Mesodermal cell (in vitro differentiated cells): Measurements from ENCODE around the gene SETSIP. TPM values are rescaled to one million over a fixed set of nuclear protein-coding genes. Genes with fewer than 3 reads are reported as not detected.

Experiments
- H3K27ac ChIP-seq: 2 replicates; pipeline ENCODE4 v1.7.0; 2013; ENCODE audit warnings: mild to moderate bottlenecking, low read depth, low read length, moderate library complexity; ENCODE audit not compliant: severe bottlenecking
- H3K36me3 ChIP-seq: 2 replicates; pipeline ENCODE4 v1.7.1; 2013; ENCODE audit warnings: mild to moderate bottlenecking, low read length, moderate library complexity; ENCODE audit not compliant: control insufficient read depth, insufficient read depth
- H3K4me1 ChIP-seq: one replicate; pipeline ENCODE4 v1.7.1; 2013; ENCODE audit warnings: mild to moderate bottlenecking, low read length; ENCODE audit not compliant: insufficient read depth, control insufficient read depth, poor library complexity, severe bottlenecking
- H3K4me3 ChIP-seq: 2 replicates; pipeline ENCODE4 v1.7.0; 2013; ENCODE audit warnings: low read length, control low read depth, mild to moderate bottlenecking; ENCODE audit not compliant: insufficient read depth, poor library complexity, severe bottlenecking; ENCODE audit errors: extremely low read depth
- H3K9me3 ChIP-seq: 2 replicates; pipeline ENCODE4 v1.7.1; 2013; ENCODE audit warnings: mild to moderate bottlenecking, low read length, moderate library complexity; ENCODE audit not compliant: control insufficient read depth
- WGBS, 2 experiments: methylation state at CpG; one replicate each; pipeline ENCODE4 v1.1.5; 2013; ENCODE audit warnings: missing lambda C conversion rate in 2 of 2; ENCODE audit not compliant: insufficient coverage in 2 of 2; 5-methylcytosine and 5-hydroxymethylcytosine counted together
- polyA plus RNA-seq, 2 experiments: library from polyadenylated mRNA; stranded (reverse); fragments of 50-300 nt; gene quantifications; one replicate each; pipeline ENCODE4 v1.2.3, GENCODE V29; 2013

SETSIP gene, protein sequence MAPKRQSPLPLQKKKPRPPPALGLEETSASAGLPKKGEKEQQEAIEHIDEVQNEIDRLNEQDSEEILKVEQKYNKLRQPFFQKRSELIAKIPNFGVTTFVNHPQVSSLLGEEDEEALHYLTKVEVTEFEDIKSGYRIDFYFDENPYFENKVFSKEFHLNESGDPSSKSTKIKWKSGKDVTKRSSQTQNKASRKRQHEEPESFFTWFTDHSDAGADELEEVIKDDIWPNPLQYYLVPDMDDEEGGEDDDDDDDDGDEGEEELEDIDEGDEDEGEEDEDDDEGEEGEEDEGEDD
- polyA plus RNA-seq (2013, experiment 1 of 2): not detected
- not detected for polyA plus RNA-seq (2013, experiment 2 of 2)

GRCh38 chr1:92075311-92075710 lies at the start of gene SETSIP:
Gene SETSIP (minus strand): TSS chr1:92075411. CDS start chr1:92075411, 0 bp downstream.
- Histone ChIP-seq H3K36me3 (no peaks in the 10 kb centered on the region), H3K4me3 (no peak within 1 kb of the TSS), H3K27ac (no peak within 1 kb of the TSS), H3K9me3 (no peaks in the 10 kb centered on the region), H3K4me1 (peaks cover 2% of the 10 kb centered on the region)
- WGBS, 2 experiments: 100% methylated on average over 1 of the region's 3 CpGs

- 67 to 73% methylated on average over 2 to 3 of the region's 3 CpGs for WGBS, 2 experiments
- Histone ChIP-seq H3K4me3 (no peak overlapping the region), H3K9me3 (no peaks in the 10 kb centered on the region), H3K27ac (peak overlapping the region; percentile 26), H3K4me1 (peaks cover 13% of the 10 kb centered on the region), H3K36me3 (no peaks in the 10 kb centered on the region)
Observed at GRCh38 chr1:92123868-92124267, 48.7 kb upstream of the SETSIP start.

- H3K36me3 ChIP-seq: no peaks in the 10 kb centered on the region
- H3K4me1 ChIP-seq: peaks cover 1% of the 10 kb centered on the region
- no peak overlapping the region for H3K4me3 ChIP-seq
- H3K27ac ChIP-seq: no peak overlapping the region
- no peaks in the 10 kb centered on the region for H3K9me3 ChIP-seq
- WGBS, 2 experiments: no CpG with 5 or more reads among the region's 3 CpGs
Observed at GRCh38 chr1:92118826-92119225, 43.6 kb upstream of the SETSIP start.

DNA sequence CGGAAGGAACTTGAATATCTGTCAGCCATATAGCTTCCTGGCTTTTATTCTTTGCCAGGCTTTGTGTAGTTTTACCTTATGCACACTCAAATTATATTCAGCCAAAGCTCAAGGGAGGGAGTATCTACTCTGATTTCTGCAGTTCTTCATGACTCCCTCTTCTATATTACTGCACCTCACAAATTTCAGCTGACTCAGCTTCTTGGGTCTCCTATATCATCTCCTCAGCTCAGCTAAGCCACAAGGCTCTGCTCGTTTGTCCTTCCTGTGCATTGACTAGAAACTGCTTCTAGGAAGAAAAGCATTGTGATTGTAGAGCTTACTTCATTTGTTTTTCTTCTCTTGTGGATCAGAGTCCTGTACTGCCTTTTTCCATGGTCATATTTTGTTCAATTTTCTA lies 42.3 kb upstream of the SETSIP start:
- Histone ChIP-seq H3K36me3 (no peaks in the 10 kb centered on the region), H3K4me1 (no peaks in the 10 kb centered on the region), H3K9me3 (no peaks in the 10 kb centered on the region), H3K27ac (no peak overlapping the region), H3K4me3 (no peak overlapping the region)
- 86% methylated on average over 1 of the region's 2 CpGs; no CpG with 5 or more reads in 1 of the 2 experiments for WGBS, 2 experiments

GRCh38 chr1:92108631-92109030 lies 33.4 kb upstream of the SETSIP start:
- no peaks in the 10 kb centered on the region for H3K4me1 ChIP-seq
- WGBS, 2 experiments: no CpG with 5 or more reads among the region's 2 CpGs

GRCh38 chr1:92105546-92106081 lies 30.4 kb upstream of the SETSIP start:
- WGBS, 2 experiments: 100% methylated on average over 1 of the region's 3 CpGs; no CpG with 5 or more reads in 1 of the 2 experiments
- H3K4me3 ChIP-seq: no peak overlapping the region
- H3K9me3 ChIP-seq: no peaks in the 10 kb centered on the region
- no peak overlapping the region for H3K27ac ChIP-seq
- no peaks in the 10 kb centered on the region for H3K36me3 ChIP-seq
- H3K4me1 ChIP-seq: no peaks in the 10 kb centered on the region

More at GRCh38 chr1:92108631-92109030, 33.4 kb upstream of the SETSIP start:
- no peak overlapping the region for H3K27ac ChIP-seq
- H3K36me3 ChIP-seq: no peaks in the 10 kb centered on the region
- H3K4me3 ChIP-seq: no peak overlapping the region
- H3K9me3 ChIP-seq: no peaks in the 10 kb centered on the region

- no peaks in the 10 kb centered on the region for H3K9me3 ChIP-seq
- no peaks in the 10 kb centered on the region for H3K4me1 ChIP-seq
- H3K4me3 ChIP-seq: no peak overlapping the region
- no peak overlapping the region for H3K27ac ChIP-seq
- no peaks in the 10 kb centered on the region for H3K36me3 ChIP-seq
Observed at GRCh38 chr1:92096317-92096716, 21.1 kb upstream of the SETSIP start.

DNA sequence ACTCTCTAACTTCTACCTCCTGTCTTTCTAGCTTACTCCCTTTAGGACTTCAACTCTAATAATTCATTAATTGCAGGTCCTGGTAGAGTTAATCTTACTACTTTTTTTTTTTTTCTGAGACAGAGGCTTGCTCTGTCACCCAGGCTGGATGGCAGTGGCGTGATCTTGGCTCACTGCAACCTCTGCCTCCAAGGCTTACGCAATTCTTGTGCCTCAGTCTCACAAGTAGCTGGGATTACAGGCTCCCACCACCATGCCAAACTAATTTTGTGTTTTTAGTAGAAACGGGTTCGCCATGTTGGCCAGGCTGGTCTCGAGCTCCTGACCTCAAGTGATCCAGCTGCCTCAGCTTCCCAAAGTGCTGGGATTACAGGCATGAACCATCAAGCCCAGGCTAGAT lies 20.7 kb upstream of the SETSIP start:
- no peak overlapping the region for H3K27ac ChIP-seq
- no peaks in the 10 kb centered on the region for H3K9me3 ChIP-seq
- H3K4me3 ChIP-seq: no peak overlapping the region
- H3K36me3 ChIP-seq: no peaks in the 10 kb centered on the region
- no peaks in the 10 kb centered on the region for H3K4me1 ChIP-seq
- 86 to 99% methylated on average over 5 of the region's 5 CpGs for WGBS, 2 experiments

GRCh38 chr1:92094595-92094994 lies 19.4 kb upstream of the SETSIP start:
- Histone ChIP-seq H3K27ac (no peak overlapping the region), H3K36me3 (no peaks in the 10 kb centered on the region), H3K4me3 (no peak overlapping the region), H3K9me3 (no peaks in the 10 kb centered on the region), H3K4me1 (no peaks in the 10 kb centered on the region)
- WGBS, 2 experiments: no CpG with 5 or more reads among the region's 1 CpG

- Histone ChIP-seq H3K9me3 (no peaks in the 10 kb centered on the region), H3K4me3 (no peak overlapping the region), H3K36me3 (no peaks in the 10 kb centered on the region), H3K27ac (no peak overlapping the region), H3K4me1 (no peaks in the 10 kb centered on the region)
- WGBS, 2 experiments: 90% methylated on average over 2 of the region's 2 CpGs; no CpG with 5 or more reads in 1 of the 2 experiments
Observed at GRCh38 chr1:92094090-92094489, 18.9 kb upstream of the SETSIP start.

- WGBS, 2 experiments: 92 to 100% methylated on average over 2 to 3 of the region's 5 CpGs
- Histone ChIP-seq H3K9me3 (peaks cover 7% of the 10 kb centered on the region), H3K36me3 (no peaks in the 10 kb centered on the region), H3K27ac (no peak overlapping the region), H3K4me3 (no peak overlapping the region), H3K4me1 (no peaks in the 10 kb centered on the region)
Observed at GRCh38 chr1:92091625-92092024, 16.4 kb upstream of the SETSIP start.
